AG09309 (cell line): Measurements from ENCODE around the gene CAMSAP3.

ENCODE experiments used
- DNase-seq: peaks from one replicate; pipeline ENCODE4 v3.0.0-alpha.2; 2010; ENCODE audit warnings: low read depth
- H3K4me3 ChIP-seq: 2 replicates; pipeline ENCODE4 v1.5.1; 2011; ENCODE audit warnings: mild to moderate bottlenecking, low read depth, low read length, moderate library complexity; ENCODE audit not compliant: control insufficient read depth
- TF ChIP-seq, protein P1 (sequence below): IDR thresholded peaks from 2 replicates; pipeline ENCODE4 v1.5.1; 2011; ENCODE audit warnings: mild to moderate bottlenecking, low read depth, low read length, inconsistent platforms; ENCODE audit not compliant: insufficient read depth, control insufficient read depth; ENCODE audit errors: missing control alignments

CAMSAP3 gene

DNA sequence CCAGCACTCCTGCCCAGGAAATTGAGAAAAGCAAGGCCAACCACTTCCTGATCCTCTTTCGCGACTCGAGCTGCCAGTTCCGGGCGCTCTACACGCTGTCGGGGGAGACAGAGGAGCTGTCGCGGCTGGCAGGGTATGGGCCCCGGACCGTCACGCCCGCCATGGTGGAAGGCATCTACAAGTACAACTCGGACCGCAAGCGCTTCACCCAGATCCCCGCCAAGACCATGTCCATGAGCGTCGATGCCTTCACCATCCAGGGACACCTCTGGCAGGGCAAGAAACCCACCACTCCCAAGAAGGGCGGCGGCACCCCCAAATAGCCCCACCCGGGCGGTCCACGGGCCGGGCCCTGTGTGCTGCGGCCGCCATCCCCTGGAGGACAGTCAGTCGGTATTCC is 22.1 kb downstream of the CAMSAP3 start:
- no peak for DNase-seq
- no peak overlapping the region for H3K4me3 ChIP-seq
- TF ChIP-seq, protein P1, sequence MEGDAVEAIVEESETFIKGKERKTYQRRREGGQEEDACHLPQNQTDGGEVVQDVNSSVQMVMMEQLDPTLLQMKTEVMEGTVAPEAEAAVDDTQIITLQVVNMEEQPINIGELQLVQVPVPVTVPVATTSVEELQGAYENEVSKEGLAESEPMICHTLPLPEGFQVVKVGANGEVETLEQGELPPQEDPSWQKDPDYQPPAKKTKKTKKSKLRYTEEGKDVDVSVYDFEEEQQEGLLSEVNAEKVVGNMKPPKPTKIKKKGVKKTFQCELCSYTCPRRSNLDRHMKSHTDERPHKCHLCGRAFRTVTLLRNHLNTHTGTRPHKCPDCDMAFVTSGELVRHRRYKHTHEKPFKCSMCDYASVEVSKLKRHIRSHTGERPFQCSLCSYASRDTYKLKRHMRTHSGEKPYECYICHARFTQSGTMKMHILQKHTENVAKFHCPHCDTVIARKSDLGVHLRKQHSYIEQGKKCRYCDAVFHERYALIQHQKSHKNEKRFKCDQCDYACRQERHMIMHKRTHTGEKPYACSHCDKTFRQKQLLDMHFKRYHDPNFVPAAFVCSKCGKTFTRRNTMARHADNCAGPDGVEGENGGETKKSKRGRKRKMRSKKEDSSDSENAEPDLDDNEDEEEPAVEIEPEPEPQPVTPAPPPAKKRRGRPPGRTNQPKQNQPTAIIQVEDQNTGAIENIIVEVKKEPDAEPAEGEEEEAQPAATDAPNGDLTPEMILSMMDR = no peak

GRCh38 chr19:7618348-7618747 is 22.7 kb downstream of the CAMSAP3 start:
- no peak for DNase-seq
- TF ChIP-seq, protein P1 = no peak
- no peak overlapping the region for H3K4me3 ChIP-seq

- DNase-seq = no peak
- TF ChIP-seq, protein P1 = no peak
These were observed 23.3 kb downstream of the CAMSAP3 start for GRCh38 chr19:7618771-7619510.

GRCh38 chr19:7619671-7620441 is 24.2 kb downstream of the CAMSAP3 start:
- no peak for DNase-seq
- no peak overlapping the region for H3K4me3 ChIP-seq

More at GRCh38 chr19:7618771-7619510, 23.3 kb downstream of the CAMSAP3 start:
- no peak overlapping the region for H3K4me3 ChIP-seq

GRCh38 chr19:7620442-7621412 is 25.1 kb downstream of the CAMSAP3 start:
- H3K4me3 ChIP-seq = no peak overlapping the region
- TF ChIP-seq, protein P1 = no peak
- DNase-seq = no peak

More at GRCh38 chr19:7619671-7620441, 24.2 kb downstream of the CAMSAP3 start:
- TF ChIP-seq, protein P1 = no peak

- H3K4me3 ChIP-seq = no peak overlapping the region
- TF ChIP-seq, protein P1 = no peak
- no peak for DNase-seq
These were observed 27.4 kb downstream of the CAMSAP3 start for GRCh38 chr19:7622933-7623685.
